GM12801 (cell line): ENCODE data around the gene NPTX2.

Experiments
- CTCF ChIP-seq: IDR thresholded peaks from one replicate; pipeline ENCODE4 v1.5.1; 2011; ENCODE audit warnings: control low read depth; ENCODE audit not compliant: insufficient read length; ENCODE audit errors: extremely low read depth

NPTX2 gene

GRCh38 chr7:98656899-98657298 is 39.8 kb downstream of the NPTX2 start:
- TF ChIP-seq CTCF = no peak

- TF ChIP-seq CTCF = no peak
These were observed 40.7 kb downstream of the NPTX2 start for GRCh38 chr7:98657736-98658135.

GRCh38 chr7:98659756-98660155 is 42.7 kb downstream of the NPTX2 start:
- TF ChIP-seq CTCF = no peak

- TF ChIP-seq CTCF = no peak
These were observed 44.5 kb downstream of the NPTX2 start for GRCh38 chr7:98661607-98662006.

- TF ChIP-seq CTCF = no peak
These were observed 45.2 kb downstream of the NPTX2 start for GRCh38 chr7:98662289-98662688.

- no peak for TF ChIP-seq CTCF
These were observed 47.8 kb downstream of the NPTX2 start for GRCh38 chr7:98664882-98665281.

- no peak for TF ChIP-seq CTCF
These were observed 51.2 kb downstream of the NPTX2 start for GRCh38 chr7:98668255-98668654.
